Stimulated activated CD4-positive, alpha-beta T cell treated with anti-CD3 and anti-CD28 coated beads, Interleukin-12 subunit alpha, Interleukin-12 subunit beta, amount 100 ng/mL, for 24 hours (primary cell): ENCODE data around the gene SH3GL2.
"Not testable (repeated sequence)": the region's sequence is repeated elsewhere in the genome, so short reads cannot be mapped to it uniquely, and the experiment has no call there.

Source experiments
- DNase-seq, 2 experiments: peaks; one replicate each; pipeline ENCODE4 v3.0.0-alpha.2; 2020; ENCODE audit warnings: low read depth in 2 of 2

The SH3GL2 gene

GRCh38 chr9:17751486-17751885 is 172.6 kb downstream of the SH3GL2 start:
- no peak for DNase-seq

- DNase-seq = no peak
Measured at GRCh38 chr9:17752021-17752420, 173.2 kb downstream of the SH3GL2 start.

DNA sequence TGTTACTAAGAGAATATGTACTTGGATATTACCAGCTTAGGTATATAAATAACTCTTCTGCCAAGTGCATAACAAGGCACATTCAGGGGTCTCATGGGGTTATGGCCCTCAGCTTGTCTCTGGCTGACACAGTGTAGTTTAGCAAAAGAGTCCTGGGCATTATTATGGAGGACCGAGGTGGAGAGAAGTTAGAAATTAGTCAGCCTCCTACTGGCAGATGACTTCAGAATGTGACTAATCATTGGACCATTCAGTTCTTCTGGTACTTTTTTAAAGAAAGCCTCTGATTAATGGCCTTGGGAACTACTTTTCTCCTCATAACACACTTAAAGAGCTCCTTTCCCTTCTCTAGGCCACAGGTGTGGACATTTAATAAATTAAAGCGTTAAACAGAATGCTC is 178.9 kb downstream of the SH3GL2 start:
- no peak for DNase-seq

DNA sequence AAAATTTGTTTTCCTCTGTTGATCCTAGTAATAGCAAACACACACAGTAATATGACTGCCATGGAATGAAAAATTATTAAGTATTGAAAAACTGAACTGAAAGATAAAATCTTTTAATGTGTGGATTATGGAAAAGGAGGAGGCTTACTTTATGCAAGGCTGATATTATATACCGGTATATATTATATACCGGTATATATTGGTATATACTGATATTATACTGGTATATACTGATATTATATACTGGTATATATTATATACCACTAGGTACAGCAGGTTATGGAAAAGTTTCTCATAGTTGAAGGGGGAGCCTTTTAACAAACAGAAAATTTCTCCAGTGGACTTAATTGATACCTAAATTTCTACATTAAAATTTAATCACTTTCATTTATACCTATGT is 181.4 kb downstream of the SH3GL2 start:
- DNase-seq = no peak

DNA sequence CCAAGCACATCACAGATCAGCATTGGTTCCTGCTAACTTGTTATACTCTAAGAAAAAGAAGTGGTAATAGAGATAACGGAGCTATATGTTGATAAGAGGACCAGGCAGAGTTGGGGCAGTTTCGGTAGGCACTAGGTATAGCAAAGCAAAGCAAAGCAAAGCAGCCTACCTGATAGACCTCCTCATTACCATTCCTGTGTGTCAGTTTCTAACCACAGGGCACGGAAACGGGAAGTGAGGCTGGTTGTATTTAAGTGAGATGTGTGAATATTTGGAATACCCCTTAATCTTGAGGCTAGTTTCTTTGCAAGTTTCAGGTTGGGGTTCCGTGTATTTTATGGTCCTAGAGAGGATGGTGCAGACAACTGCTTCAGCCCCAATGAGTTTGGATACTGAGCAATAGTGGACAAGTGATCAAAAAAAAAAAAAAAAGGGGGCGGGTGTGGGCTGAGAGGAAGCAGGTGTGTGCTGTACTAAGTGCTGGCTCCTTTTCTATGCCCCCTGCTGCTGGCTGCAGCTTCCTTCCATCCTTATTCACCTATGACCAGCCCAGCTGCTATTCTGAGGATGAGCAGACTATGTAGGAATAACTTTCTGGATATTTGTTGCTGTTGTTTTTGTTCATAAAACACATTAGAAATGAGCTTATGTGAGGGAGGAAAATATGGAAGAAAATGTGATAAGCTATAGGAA is 183.3 kb downstream of the SH3GL2 start:
- no peak for DNase-seq

- DNase-seq = no peak
Measured at GRCh38 chr9:17764306-17764705, 185.4 kb downstream of the SH3GL2 start.

DNA sequence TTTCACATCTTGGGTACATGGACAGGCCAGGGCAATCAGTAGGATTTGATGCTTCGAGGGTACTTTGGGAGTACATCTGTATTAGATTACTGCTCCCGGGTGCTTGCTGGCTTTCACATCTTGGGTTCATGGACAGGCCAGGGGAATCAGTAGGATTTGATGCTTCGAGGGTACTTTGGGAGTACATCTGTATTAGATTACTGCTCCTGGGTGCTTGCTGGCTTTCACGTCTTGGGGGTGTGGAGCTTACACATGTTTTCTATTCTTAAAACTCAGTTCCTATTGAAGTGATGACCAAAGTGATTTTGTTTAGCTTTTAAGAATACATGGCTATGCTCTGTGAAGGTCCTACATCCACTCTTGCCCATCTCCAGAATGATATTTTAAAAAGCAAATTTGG is 186.3 kb downstream of the SH3GL2 start:
- DNase-seq = not testable (repeated sequence)

GRCh38 chr9:17772223-17772622 is 193.4 kb downstream of the SH3GL2 start:
- DNase-seq = no peak

GRCh38 chr9:17775656-17776055 is 196.8 kb downstream of the SH3GL2 start:
- no peak for DNase-seq

DNA sequence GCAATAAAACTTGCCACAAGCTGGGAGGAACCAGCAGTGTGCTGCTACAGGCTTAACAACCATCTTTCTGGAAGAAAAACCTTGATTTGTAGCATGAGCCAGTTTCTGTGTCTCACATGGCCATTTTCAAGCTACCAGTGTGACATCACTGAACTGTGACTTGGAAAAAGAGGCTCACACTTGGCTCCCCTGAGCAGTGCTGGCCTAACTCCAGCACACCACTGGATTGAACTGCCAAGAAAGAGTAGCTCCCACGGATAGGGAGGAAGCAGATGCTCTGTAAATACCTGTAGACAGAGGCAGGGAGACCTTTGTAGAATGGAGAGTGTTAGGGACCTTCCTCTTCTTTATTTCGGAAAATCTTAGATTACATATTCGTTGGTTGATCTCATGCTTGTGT is 197.9 kb downstream of the SH3GL2 start:
- DNase-seq = no peak

DNA sequence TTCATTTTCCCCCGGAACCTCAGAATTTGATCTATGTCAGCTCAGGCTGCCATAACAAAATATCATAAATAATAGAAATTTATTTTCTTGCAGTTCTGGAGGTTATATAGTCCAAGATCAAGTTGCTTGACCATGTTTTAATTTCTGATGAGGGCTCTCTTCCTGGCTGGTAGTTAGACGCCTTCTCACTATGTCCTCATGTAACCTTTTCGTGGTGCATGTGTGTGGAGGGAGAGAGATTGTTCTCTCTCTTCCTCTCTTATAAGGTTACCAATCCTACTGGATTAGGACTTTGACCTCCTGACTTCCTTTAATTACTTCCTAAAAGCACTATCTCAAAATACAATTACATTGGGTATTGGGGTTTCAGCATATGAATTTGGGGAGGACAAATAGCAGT is 198.6 kb downstream of the SH3GL2 start:
- DNase-seq = no peak

GRCh38 chr9:17782430-17783149 is 203.7 kb downstream of the SH3GL2 start:
- DNase-seq = no peak

- DNase-seq = no peak
Measured at GRCh38 chr9:17783227-17783626, 204.4 kb downstream of the SH3GL2 start.

DNA sequence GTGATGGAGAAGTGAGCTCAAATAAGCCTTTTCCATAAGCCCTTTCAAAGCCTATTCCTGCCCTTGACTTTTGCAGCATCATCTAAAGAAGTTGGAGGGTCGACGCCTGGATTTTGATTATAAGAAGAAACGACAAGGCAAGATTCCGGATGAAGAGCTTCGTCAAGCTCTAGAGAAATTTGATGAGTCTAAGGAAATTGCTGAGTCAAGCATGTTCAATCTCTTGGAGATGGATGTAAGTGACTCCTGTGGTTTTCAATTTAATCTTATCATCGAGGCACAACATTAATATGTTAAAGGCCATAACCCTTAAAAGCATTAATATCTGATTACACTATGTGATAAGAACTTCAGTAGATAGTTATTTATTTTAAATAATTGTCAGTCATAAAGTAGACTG is 210.4 kb downstream of the SH3GL2 start:
- DNase-seq = no peak

DNA sequence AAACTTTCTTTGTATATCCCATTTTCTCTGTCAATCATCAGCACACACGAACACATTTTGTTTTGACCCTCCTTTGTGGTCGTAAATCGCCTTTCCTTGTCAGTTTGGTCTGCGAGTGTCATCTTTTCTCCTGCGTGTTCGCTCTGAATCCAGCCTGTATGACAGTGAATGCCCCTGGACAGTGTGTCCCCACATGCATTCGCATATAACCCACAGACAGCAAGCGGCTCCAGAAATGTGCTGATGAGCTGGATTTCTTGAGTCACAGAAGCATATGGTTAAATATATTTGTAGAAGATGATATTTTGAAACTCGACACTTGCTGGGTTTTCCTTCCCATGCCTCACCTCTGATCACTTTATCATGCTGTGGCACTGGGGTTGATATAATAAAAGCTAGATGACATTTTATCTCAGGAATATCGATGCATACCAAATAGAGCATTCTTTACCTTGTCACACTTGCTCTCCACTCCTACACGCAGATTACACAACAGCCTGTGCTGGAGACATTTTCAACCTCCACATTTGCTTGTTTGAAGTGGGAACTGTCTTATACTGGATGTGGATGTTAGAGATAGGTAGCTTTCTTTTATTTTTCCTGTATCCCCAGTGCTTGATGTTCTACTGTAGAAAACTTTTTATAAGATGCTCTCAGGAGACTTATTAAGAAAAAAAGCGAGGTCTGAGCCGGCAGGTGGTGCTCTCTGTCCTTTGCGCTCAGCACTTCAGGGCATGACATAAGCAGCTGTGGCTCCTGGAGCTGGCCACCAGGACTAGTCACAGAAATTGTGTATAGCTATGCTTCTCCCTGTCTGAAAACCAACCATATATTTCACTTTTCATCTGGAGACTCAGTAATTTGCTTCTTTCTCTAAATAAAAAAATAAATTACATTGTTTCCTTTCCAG is 215.1 kb downstream of the SH3GL2 start:
- DNase-seq = no peak

DNA sequence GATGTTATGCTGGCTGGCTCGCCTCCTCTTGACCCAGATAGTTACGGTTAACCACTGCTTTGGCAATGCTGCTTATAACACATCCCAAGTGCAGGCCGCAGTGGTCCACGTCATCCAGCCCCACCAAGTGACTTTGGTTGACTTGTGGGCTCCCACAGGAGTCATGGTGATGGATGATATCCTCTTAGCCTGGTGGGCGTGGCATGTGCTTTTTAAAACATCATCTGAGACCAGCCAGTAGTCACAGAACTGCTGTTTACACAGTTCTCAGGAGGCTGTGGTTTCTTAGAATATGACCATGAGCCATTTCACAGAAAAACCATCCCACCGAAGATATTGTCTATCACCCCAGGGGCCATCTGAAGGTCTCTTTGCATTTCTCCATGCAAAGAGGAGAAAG is 216.9 kb downstream of the SH3GL2 start:
- DNase-seq = no peak

DNA sequence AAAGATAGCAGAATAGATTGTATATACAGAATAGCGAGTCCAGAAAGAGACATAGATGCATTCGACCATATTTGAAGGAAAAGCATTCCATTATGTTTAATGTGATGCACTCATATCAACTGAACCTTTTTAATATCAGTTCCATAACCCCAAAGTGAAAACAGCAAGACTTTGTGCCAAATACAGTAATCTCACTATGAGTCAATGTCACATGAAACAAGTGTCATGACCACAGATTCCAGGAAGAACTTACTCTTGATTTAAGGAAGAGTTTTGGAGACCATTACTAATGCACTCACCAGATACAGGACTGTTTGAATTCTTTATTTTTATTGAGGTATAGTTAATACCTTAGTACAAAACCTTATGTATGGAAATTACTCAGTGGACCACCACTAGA is 220.5 kb downstream of the SH3GL2 start:
- DNase-seq = no peak

GRCh38 chr9:17800418-17800817 is 221.6 kb downstream of the SH3GL2 start:
- DNase-seq = no peak

DNA sequence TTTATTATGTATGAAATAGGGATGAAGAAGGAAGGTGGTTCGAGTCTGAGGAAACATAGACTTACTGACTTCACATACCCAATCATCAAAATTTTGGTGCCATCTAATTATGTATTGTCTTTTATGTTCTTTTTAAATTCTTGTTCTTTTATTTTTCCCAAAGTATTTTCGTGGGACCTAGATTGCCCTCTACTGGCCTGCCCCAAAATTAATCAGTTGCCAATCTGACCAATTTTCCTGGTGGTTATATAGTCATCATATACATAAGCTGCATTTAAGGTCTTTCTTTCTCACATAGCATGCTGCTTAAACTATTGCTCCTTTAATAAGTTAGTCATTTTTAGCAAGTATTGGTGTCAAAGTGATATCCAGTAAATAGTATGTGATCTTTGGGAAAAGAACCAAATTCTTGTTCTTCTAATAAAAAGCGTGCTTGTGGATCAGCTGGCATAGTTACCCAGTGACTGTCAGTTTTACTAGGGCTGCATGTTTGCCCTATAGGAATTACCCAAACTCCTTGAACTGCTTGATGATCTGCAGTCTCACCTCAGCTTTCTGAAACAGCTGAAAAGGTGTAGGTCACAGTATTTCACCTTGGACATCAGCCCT is 223.5 kb downstream of the SH3GL2 start:
- no peak for DNase-seq

- no peak for DNase-seq
Measured at GRCh38 chr9:17807613-17808282, 228.9 kb downstream of the SH3GL2 start.

DNA sequence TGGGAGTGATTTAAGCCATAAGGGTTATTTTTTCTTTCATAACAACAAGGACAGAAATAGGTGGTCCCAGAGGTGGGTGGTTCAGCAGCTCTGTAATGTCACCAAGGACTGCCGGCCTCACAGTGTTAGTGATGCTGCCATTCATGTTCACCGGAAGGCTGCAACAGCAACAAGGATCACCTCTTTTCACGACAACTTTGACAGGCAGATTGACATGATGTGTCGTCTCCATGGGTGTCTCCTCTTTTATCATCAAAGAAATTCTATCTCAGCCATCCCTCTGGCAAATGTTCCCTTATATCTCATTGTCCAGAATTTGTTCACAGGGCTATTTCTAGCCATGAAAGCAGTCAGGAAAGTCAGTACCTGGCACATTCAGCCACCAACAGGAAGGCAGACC is 231.5 kb downstream of the SH3GL2 start:
- no peak for DNase-seq
